Stomach (tissue), 4 donors: ENCODE results near the gene NCAPD3.

Source experiments
- CTCF ChIP-seq, 7 experiments: fragments of 450-650 bp in 4 of 7; fragments of 200-600 bp in 3 of 7; sonication (generic) in 3 of 7; IDR thresholded peaks; one replicate each; pipeline ENCODE4 v1.5.1; 2016 to 2019; ENCODE audit warnings: antibody characterized with exemption in 7 of 7, control low read depth in 2 of 7, mild to moderate bottlenecking in 1 of 7
- POLR2A ChIP-seq, 4 donors: fragments of 450-650 bp; IDR thresholded peaks; one replicate each; pipeline ENCODE4 v1.6.1; 2016; ENCODE audit warnings: antibody characterized with exemption in 4 of 4, control low read depth in 2 of 4, mild to moderate bottlenecking in 1 of 4, moderate library complexity in 1 of 4
- POLR2AphosphoS5 ChIP-seq, 3 donors: sonication (generic); formaldehyde crosslinking; IDR thresholded peaks; one replicate each; pipeline ENCODE4 v1.6.1; 2016; ENCODE audit warnings: antibody characterized with exemption in 3 of 3

GRCh38 chr11:134139873-134140331 lies 83.9 kb downstream of the NCAPD3 start:
- no peak for TF ChIP-seq POLR2A (IDR thresholded peaks at IDR 0.05)
- TF ChIP-seq CTCF (IDR thresholded peaks at IDR 0.05): peak in 5 of 7 experiments; percentile 75 to 87 (median 77)
- TF ChIP-seq POLR2AphosphoS5 (IDR thresholded peaks at IDR 0.05): peak in 2 of 3 donors; percentile 21 to 31
